ENCODE measurements around the gene SLC39A9.

GRCh38 chr14:69439521-69440270 lies 41.2 kb downstream of the SLC39A9 start:
- TF ChIP-seq EZH2phosphoT487 (IDR thresholded peaks at IDR 0.05; ENCODE audit: insufficient read depth, low read depth) (no peak), EZH2 (IDR thresholded peaks at IDR 0.05; ENCODE audit: insufficient read depth, poor library complexity, severe bottlenecking) (no peak)
